Measurements from ENCODE around the gene CMKLR1. TPM values are rescaled to one million over a fixed set of nuclear protein-coding genes. Genes with fewer than 3 reads are reported as not detected.

Gene CMKLR1
- total and polyA plus RNA-seq, 4 donors = 0.67 to 13.7 (median 5.8) TPM

DNA sequence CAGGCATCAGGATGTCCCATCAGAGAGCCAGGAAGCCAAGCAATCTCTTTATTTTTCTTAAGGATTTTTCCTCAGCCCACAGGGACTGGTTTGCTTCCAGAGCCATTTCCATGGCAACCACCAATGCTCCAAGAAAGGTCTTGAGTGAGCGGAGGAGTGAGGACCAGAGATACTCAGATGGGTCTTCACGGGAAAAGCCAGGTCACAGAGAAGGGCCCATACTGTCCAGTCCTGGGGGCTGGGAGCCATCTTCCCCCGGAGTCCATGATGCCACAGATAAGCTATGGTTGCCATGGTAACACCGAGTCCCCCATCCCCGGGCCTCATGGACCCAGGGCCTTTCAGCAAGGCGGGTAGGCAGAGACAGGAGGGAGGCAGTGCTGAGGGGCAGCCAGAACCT, 28.6 kb downstream of the CMKLR1 start:
- Histone ChIP-seq H3K36me3 (ENCODE audit: control insufficient read depth in 4 of 4, insufficient read depth in 3 of 4, low read depth in 1 of 4, low read length in 3 of 4) (no peaks in the 10 kb centered on the region), H3K4me1 (ENCODE audit: control insufficient read depth in 4 of 4, insufficient read depth in 4 of 4, low read length in 3 of 4) (peaks cover 2 to 22% (median 3%) of the 10 kb centered on the region in 4 donors), H3K9me3 (ENCODE audit: control insufficient read depth in 4 of 4, low read length in 3 of 4) (no peaks in the 10 kb centered on the region), H3K27me3 (ENCODE audit: control insufficient read depth in 4 of 4, insufficient read depth in 4 of 4, low read length in 3 of 4) (no peaks in the 10 kb centered on the region), H3K27ac (ENCODE audit: low read depth in 1 of 2, low read length in 2 of 2) (no peak overlapping the region), H3K9ac (ENCODE audit: low read depth in 1 of 2, low read length in 2 of 2) (no peak overlapping the region), H3K4me3 (ENCODE audit: low read depth in 1 of 3, low read length in 3 of 3) (no peak overlapping the region)
- no peak for TF ChIP-seq FOXA1 (IDR thresholded peaks at IDR 0.05)
- no peak for TF ChIP-seq HNF4G (IDR thresholded peaks at IDR 0.05)
- no peak for TF ChIP-seq SP1 (IDR thresholded peaks at IDR 0.05)
- no peak for TF ChIP-seq EGR1 (IDR thresholded peaks at IDR 0.05; ENCODE audit: low read depth in 2 of 2)
- TF ChIP-seq YY1 (IDR thresholded peaks at IDR 0.05) = no peak
- TF ChIP-seq, protein P1, sequence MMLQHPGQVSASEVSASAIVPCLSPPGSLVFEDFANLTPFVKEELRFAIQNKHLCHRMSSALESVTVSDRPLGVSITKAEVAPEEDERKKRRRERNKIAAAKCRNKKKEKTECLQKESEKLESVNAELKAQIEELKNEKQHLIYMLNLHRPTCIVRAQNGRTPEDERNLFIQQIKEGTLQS (IDR thresholded peaks at IDR 0.05) = no peak
- TF ChIP-seq JUND (IDR thresholded peaks at IDR 0.05) = no peak
- TF ChIP-seq, protein P2, sequence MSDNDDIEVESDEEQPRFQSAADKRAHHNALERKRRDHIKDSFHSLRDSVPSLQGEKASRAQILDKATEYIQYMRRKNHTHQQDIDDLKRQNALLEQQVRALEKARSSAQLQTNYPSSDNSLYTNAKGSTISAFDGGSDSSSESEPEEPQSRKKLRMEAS (IDR thresholded peaks at IDR 0.05) = no peak
- TF ChIP-seq NR2F2 (IDR thresholded peaks at IDR 0.05) = no peak
- TF ChIP-seq, protein P3, sequence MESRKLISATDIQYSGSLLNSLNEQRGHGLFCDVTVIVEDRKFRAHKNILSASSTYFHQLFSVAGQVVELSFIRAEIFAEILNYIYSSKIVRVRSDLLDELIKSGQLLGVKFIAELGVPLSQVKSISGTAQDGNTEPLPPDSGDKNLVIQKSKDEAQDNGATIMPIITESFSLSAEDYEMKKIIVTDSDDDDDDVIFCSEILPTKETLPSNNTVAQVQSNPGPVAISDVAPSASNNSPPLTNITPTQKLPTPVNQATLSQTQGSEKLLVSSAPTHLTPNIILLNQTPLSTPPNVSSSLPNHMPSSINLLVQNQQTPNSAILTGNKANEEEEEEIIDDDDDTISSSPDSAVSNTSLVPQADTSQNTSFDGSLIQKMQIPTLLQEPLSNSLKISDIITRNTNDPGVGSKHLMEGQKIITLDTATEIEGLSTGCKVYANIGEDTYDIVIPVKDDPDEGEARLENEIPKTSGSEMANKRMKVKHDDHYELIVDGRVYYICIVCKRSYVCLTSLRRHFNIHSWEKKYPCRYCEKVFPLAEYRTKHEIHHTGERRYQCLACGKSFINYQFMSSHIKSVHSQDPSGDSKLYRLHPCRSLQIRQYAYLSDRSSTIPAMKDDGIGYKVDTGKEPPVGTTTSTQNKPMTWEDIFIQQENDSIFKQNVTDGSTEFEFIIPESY (IDR thresholded peaks at IDR 0.05) = no peak
- TF ChIP-seq CTCF (IDR thresholded peaks at IDR 0.05; ENCODE audit: low read depth, low read length, missing input control) = no peak
- no peak for TF ChIP-seq REST (IDR thresholded peaks at IDR 0.05)
- 74% methylated on average over 6 of the region's 6 CpGs for WGBS
- DNase-seq (ENCODE audit: low spot score) = no peak

- no peaks in the 10 kb centered on the region for H3K27me3 ChIP-seq (ENCODE audit: control insufficient read depth in 4 of 4, insufficient read depth in 4 of 4, low read length in 3 of 4)
- no peaks in the 10 kb centered on the region for H3K36me3 ChIP-seq (ENCODE audit: control insufficient read depth in 4 of 4, insufficient read depth in 3 of 4, low read depth in 1 of 4, low read length in 3 of 4)
- no peak overlapping the region for H3K9ac ChIP-seq (ENCODE audit: low read depth in 1 of 2, low read length in 2 of 2)
- WGBS = 79% methylated on average over 2 of the region's 2 CpGs
- no peak overlapping the region for H3K27ac ChIP-seq (ENCODE audit: low read depth in 1 of 2, low read length in 2 of 2)
- H3K4me1 ChIP-seq (ENCODE audit: control insufficient read depth in 4 of 4, insufficient read depth in 4 of 4, low read length in 3 of 4) = peaks cover 2 to 26% (median 5%) of the 10 kb centered on the region in 4 donors
- no peak for TF ChIP-seq SP1 (IDR thresholded peaks at IDR 0.05)
- no peak for TF ChIP-seq JUND (IDR thresholded peaks at IDR 0.05)
- no peak for TF ChIP-seq NR2F2 (IDR thresholded peaks at IDR 0.05)
- TF ChIP-seq GABPA (IDR thresholded peaks at IDR 0.05 in 1 of 2, conservative IDR thresholded peaks at IDR 0.05 in 1 of 2) = no peak
- no peak for TF ChIP-seq RXRA (IDR thresholded peaks at IDR 0.05)
- no peak for TF ChIP-seq EGR1 (IDR thresholded peaks at IDR 0.05; ENCODE audit: low read depth in 2 of 2)
- TF ChIP-seq RAD21 (IDR thresholded peaks at IDR 0.05) = no peak
- TF ChIP-seq, protein P2 (IDR thresholded peaks at IDR 0.05) = no peak
- H3K4me3 ChIP-seq (ENCODE audit: low read depth in 1 of 3, low read length in 3 of 3) = no peak overlapping the region
- H3K9me3 ChIP-seq (ENCODE audit: control insufficient read depth in 4 of 4, low read length in 3 of 4) = no peaks in the 10 kb centered on the region
- DNase-seq (ENCODE audit: low spot score) = no peak
Observed at GRCh38 chr12:108309674-108310312, 29.3 kb downstream of the CMKLR1 start.

Data from liver (tissue), 9 donors.